Measurements from ENCODE around the gene MKRN3. TPM values are rescaled to one million over a fixed set of nuclear protein-coding genes. Genes with fewer than 3 reads are reported as not detected.

Gene MKRN3
- total RNA-seq, 1 donor from 2014 or later = 1.4 TPM

DNA sequence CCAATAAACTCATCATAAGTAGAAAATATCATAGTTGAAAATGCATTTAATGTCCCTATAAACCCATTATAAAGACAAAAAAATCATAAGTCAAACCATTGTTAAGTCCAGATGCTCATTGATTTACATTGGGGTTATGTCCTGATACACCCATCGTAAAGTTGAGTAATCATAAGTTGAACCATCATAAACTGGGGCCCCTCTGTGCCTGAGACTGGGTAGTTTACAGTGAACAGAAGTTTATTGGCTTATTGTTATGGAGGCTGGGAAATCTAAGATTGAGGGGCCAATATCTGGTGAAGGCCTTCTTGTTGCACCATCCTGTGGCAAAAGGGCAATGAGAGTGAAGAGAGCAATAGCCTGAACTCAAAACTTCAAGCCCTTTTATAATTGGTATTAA is 10.6 kb downstream of the MKRN3 start:
- Mint-ChIP-seq H3K9me3 (ENCODE audit: unreplicated experiment) (peaks cover 1% of the 10 kb centered on the region), H3K4me3 (ENCODE audit: unreplicated experiment) (no peak overlapping the region), H3K4me1 (ENCODE audit: low read depth, unreplicated experiment) (peaks cover 2% of the 10 kb centered on the region), H3K27me3 (ENCODE audit: unreplicated experiment) (no peaks in the 10 kb centered on the region), H3K36me3 (ENCODE audit: unreplicated experiment) (peaks cover 5% of the 10 kb centered on the region), H3K27ac (ENCODE audit: unreplicated experiment) (no peak overlapping the region)
- no peak for TF ChIP-seq CTCF (IDR thresholded peaks at IDR 0.05; ENCODE audit: partially characterized antibody, unreplicated experiment)
- DNase-seq = no peak

GRCh38 chr15:23578521-23579150 is 13.2 kb downstream of the MKRN3 start:
- TF ChIP-seq CTCF (IDR thresholded peaks at IDR 0.05; ENCODE audit: partially characterized antibody, unreplicated experiment) = no peak
- Mint-ChIP-seq H3K9me3 (ENCODE audit: unreplicated experiment) (no peaks in the 10 kb centered on the region), H3K4me1 (ENCODE audit: low read depth, unreplicated experiment) (no peaks in the 10 kb centered on the region), H3K36me3 (ENCODE audit: unreplicated experiment) (peaks cover 5% of the 10 kb centered on the region), H3K27ac (ENCODE audit: unreplicated experiment) (no peak overlapping the region), H3K27me3 (ENCODE audit: unreplicated experiment) (no peaks in the 10 kb centered on the region), H3K4me3 (ENCODE audit: unreplicated experiment) (no peak overlapping the region)
- DNase-seq = no peak

DNA sequence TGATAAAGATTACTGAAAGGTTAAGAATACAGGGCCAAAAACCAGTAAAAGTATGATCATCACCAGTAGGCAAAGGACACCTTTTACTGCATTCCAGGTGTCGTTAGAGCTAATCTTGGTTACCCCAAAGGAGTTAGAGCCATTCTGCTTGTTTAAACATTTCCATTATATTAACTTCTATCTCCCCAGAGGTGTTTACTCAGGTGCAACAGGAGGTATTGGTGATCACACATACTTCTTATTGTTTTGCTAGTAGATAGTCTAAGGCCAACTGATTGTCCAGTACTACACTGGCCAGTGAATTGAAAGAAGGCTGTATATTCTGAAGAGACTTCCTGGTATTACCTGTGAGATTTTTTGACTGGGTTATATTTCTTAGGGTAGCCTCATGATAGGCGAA is 22.8 kb downstream of the MKRN3 start:
- no peaks in the 10 kb centered on the region for H3K36me3 Mint-ChIP-seq (ENCODE audit: unreplicated experiment)
- peaks cover 2% of the 10 kb centered on the region for H3K9me3 Mint-ChIP-seq (ENCODE audit: unreplicated experiment)
- H3K4me3 Mint-ChIP-seq (ENCODE audit: unreplicated experiment) = no peak overlapping the region
- H3K4me1 Mint-ChIP-seq (ENCODE audit: low read depth, unreplicated experiment) = no peaks in the 10 kb centered on the region
- DNase-seq = no peak
- no peaks in the 10 kb centered on the region for H3K27me3 Mint-ChIP-seq (ENCODE audit: unreplicated experiment)
- no peak for TF ChIP-seq CTCF (IDR thresholded peaks at IDR 0.05; ENCODE audit: partially characterized antibody, unreplicated experiment)
- H3K27ac Mint-ChIP-seq (ENCODE audit: unreplicated experiment) = no peak overlapping the region

- H3K36me3 Mint-ChIP-seq (ENCODE audit: unreplicated experiment) = no peaks in the 10 kb centered on the region
- DNase-seq = no peak
- H3K27ac Mint-ChIP-seq (ENCODE audit: unreplicated experiment) = no peak overlapping the region
- no peaks in the 10 kb centered on the region for H3K4me1 Mint-ChIP-seq (ENCODE audit: low read depth, unreplicated experiment)
- TF ChIP-seq CTCF (IDR thresholded peaks at IDR 0.05; ENCODE audit: partially characterized antibody, unreplicated experiment) = no peak
- no peaks in the 10 kb centered on the region for H3K27me3 Mint-ChIP-seq (ENCODE audit: unreplicated experiment)
- H3K9me3 Mint-ChIP-seq (ENCODE audit: unreplicated experiment) = peaks cover 2% of the 10 kb centered on the region
- H3K4me3 Mint-ChIP-seq (ENCODE audit: unreplicated experiment) = no peak overlapping the region
These were observed 23.5 kb downstream of the MKRN3 start for GRCh38 chr15:23589012-23589411.

DNA sequence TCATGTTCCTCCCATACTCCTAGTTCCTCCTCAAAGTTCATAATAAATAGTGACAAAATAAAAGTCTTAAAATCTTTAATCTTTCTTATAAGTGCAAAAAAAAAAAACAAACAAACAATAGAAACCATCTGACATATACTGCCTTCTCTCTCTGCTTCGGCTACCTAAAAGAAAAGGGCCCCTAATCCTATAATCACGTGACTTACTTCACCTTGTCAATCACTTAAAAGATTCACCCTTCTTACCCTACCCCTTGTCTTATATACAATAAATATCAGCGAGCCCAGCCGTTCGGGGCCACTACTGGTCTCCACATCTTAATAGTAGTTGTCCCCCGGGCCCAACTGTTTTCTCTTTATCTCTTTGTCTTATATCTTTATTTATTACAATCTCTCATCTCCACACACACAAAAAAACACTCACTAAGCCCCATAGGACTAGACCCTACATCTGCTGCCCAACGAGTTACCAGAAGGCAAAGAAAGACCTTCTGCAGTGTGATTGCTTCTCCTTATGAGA is 28.8 kb downstream of the MKRN3 start:
- no peak for DNase-seq
- H3K4me3 Mint-ChIP-seq (ENCODE audit: unreplicated experiment) = no peak overlapping the region
- peak overlapping the region; percentile 71 for H3K27ac Mint-ChIP-seq (ENCODE audit: unreplicated experiment)
- H3K36me3 Mint-ChIP-seq (ENCODE audit: unreplicated experiment) = no peaks in the 10 kb centered on the region
- no peaks in the 10 kb centered on the region for H3K27me3 Mint-ChIP-seq (ENCODE audit: unreplicated experiment)
- peaks cover 4% of the 10 kb centered on the region for H3K9me3 Mint-ChIP-seq (ENCODE audit: unreplicated experiment)
- peaks cover 10% of the 10 kb centered on the region for H3K4me1 Mint-ChIP-seq (ENCODE audit: low read depth, unreplicated experiment)
- no peak for TF ChIP-seq CTCF (IDR thresholded peaks at IDR 0.05; ENCODE audit: partially characterized antibody, unreplicated experiment)
